ENCODE results near the gene BMS1. TPM values are rescaled to one million over a fixed set of nuclear protein-coding genes. Genes with fewer than 3 reads are reported as not detected.
A peak's percentile ranks its signal among the peaks of the same experiment; 100 is the strongest.

Gene BMS1
- total and polyA plus RNA-seq, 10 donors: 6.6 to 17.7 (median 13.4) TPM

GRCh38 chr10:42768581-42769152 lies 13.9 kb upstream of the BMS1 start:
- 89 to 93% (median 92%) methylated on average over 17 to 18 of the region's 18 CpGs for WGBS, 5 donors
- TF ChIP-seq CTCF (IDR thresholded peaks at IDR 0.05 in 8 of 11, conservative IDR thresholded peaks at IDR 0.05 in 3 of 11): no peak
- no peak for TF ChIP-seq POLR2A (IDR thresholded peaks at IDR 0.05)
- TF ChIP-seq POLR2AphosphoS5 (IDR thresholded peaks at IDR 0.05): no peak

GRCh38 chr10:42769173-42769572 lies 13.4 kb upstream of the BMS1 start:
- Histone ChIP-seq H3K27me3 (replicated peaks in 1 of 7) (peaks cover 0 to 19% (median 0%) of the 10 kb centered on the region in 7 donors), H3K4me3 (no peak overlapping the region), H3K9me3 (peaks cover 0 to 19% (median 13%) of the 10 kb centered on the region in 8 donors), H3K27ac (no peak overlapping the region), H3K36me3 (no peaks in the 10 kb centered on the region), H3K4me1 (no peaks in the 10 kb centered on the region)
- TF ChIP-seq CTCF (IDR thresholded peaks at IDR 0.05 in 8 of 11, conservative IDR thresholded peaks at IDR 0.05 in 3 of 11) (no peak), POLR2AphosphoS5 (IDR thresholded peaks at IDR 0.05) (no peak), POLR2A (IDR thresholded peaks at IDR 0.05) (no peak)
- intact Hi-C loops (cut with DNase I; ENCODE audit: low total_unique reads): no loop called here
- 74 to 88% (median 86%) methylated on average over 10 of the region's 10 CpGs for WGBS, 5 donors
- DNase-seq: no peak

More at GRCh38 chr10:42768581-42769152, 13.9 kb upstream of the BMS1 start:
- Histone ChIP-seq H3K36me3 (no peaks in the 10 kb centered on the region), H3K27me3 (replicated peaks in 1 of 7) (peaks cover 0 to 19% (median 0%) of the 10 kb centered on the region in 7 donors), H3K9me3 (peaks cover 0 to 19% (median 13%) of the 10 kb centered on the region in 8 donors), H3K4me3 (no peak overlapping the region), H3K4me1 (no peaks in the 10 kb centered on the region), H3K27ac (no peak overlapping the region)
- intact Hi-C loops (cut with DNase I; ENCODE audit: low total_unique reads): no loop called here
- no peak for DNase-seq

GRCh38 chr10:42769673-42770072 lies 12.9 kb upstream of the BMS1 start:
- Histone ChIP-seq H3K4me3 (peak overlapping the region in 1 of 8 donors; percentile 11), H3K36me3 (no peaks in the 10 kb centered on the region), H3K27ac (no peak overlapping the region), H3K4me1 (no peaks in the 10 kb centered on the region), H3K27me3 (replicated peaks in 1 of 7) (peaks cover 0 to 19% (median 0%) of the 10 kb centered on the region in 7 donors), H3K9me3 (peaks cover 0 to 19% (median 13%) of the 10 kb centered on the region in 8 donors)
- no peak for DNase-seq
- intact Hi-C loops (cut with DNase I; ENCODE audit: low total_unique reads): no loop called here
- WGBS, 5 donors: 74 to 88% (median 85%) methylated on average over 11 to 12 of the region's 12 CpGs
- TF ChIP-seq POLR2A (IDR thresholded peaks at IDR 0.05) (no peak), CTCF (IDR thresholded peaks at IDR 0.05 in 8 of 11, conservative IDR thresholded peaks at IDR 0.05 in 3 of 11) (no peak), POLR2AphosphoS5 (IDR thresholded peaks at IDR 0.05) (no peak)

- peaks cover 0 to 26% (median 0%) of the 10 kb centered on the region in 7 donors for H3K27me3 ChIP-seq (replicated peaks in 1 of 7)
- no peak for TF ChIP-seq POLR2AphosphoS5 (IDR thresholded peaks at IDR 0.05)
- no peak for TF ChIP-seq POLR2A (IDR thresholded peaks at IDR 0.05)
- TF ChIP-seq CTCF (IDR thresholded peaks at IDR 0.05 in 8 of 11, conservative IDR thresholded peaks at IDR 0.05 in 3 of 11): no peak
- H3K27ac ChIP-seq: no peak overlapping the region
- intact Hi-C loops (cut with DNase I; ENCODE audit: low total_unique reads): no loop called here
- 33 to 71% (median 62%) methylated on average over 1 of the region's 1 CpG for WGBS, 5 donors
- H3K4me3 ChIP-seq: no peak overlapping the region
- peaks cover 0 to 5% (median 2%) of the 10 kb centered on the region in 6 donors for H3K4me1 ChIP-seq
- H3K36me3 ChIP-seq: no peaks in the 10 kb centered on the region
- H3K9me3 ChIP-seq: peaks cover 0 to 13% (median 8%) of the 10 kb centered on the region in 8 donors
- DNase-seq: no peak
Observed at GRCh38 chr10:42776681-42777080, 5.9 kb upstream of the BMS1 start.
